Activated CD8-positive, alpha-beta T cell treated with anti-CD3 and anti-CD28 coated beads for 36 hours (primary cell): ENCODE results near the gene OLFM2. TPM values are rescaled to one million over a fixed set of nuclear protein-coding genes. Genes with fewer than 3 reads are reported as not detected.

Experiments
- ATAC-seq: fragments of 200-7000 bp; cut with Tn5 transposase; one replicate; pipeline ENCODE4 v1.10.0; 2021; ENCODE audit warnings: mild to moderate bottlenecking, moderate library complexity
- CTCF ChIA-PET: fragments of 350-600 bp; sonication (Branson Sonifier 250); formaldehyde crosslinking; loops from one replicate; lab custom pipeline; 2021; ENCODE audit warnings: antibody characterized with exemption; lab: Charles Lee
- POLR2A ChIA-PET: fragments of 350-600 bp; sonication (Branson Sonifier 250); formaldehyde crosslinking; loops from one replicate; lab custom pipeline; 2021; ENCODE audit warnings: antibody characterized with exemption; lab: Charles Lee
- DNase-seq: peaks from one replicate; pipeline ENCODE4 v3.0.0-alpha.2; 2020
- H3K27ac Mint-ChIP-seq: one replicate; pipeline ENCODE4 v1.8.0; 2021; ENCODE audit warnings: mild to moderate bottlenecking, mixed read lengths
- H3K27me3 Mint-ChIP-seq: one replicate; pipeline ENCODE4 v1.8.0; 2021; ENCODE audit warnings: mixed read lengths
- H3K36me3 Mint-ChIP-seq: one replicate; pipeline ENCODE4 v1.8.0; 2021; ENCODE audit warnings: low read depth, mixed read lengths
- H3K4me1 Mint-ChIP-seq: one replicate; pipeline ENCODE4 v1.8.0; 2021; ENCODE audit warnings: low read depth, mixed read lengths
- H3K4me3 Mint-ChIP-seq: one replicate; pipeline ENCODE4 v1.8.0; 2021; ENCODE audit warnings: mild to moderate bottlenecking, moderate library complexity, mixed read lengths
- H3K9me3 Mint-ChIP-seq: one replicate; pipeline ENCODE4 v1.8.0; 2021; ENCODE audit warnings: mixed read lengths
- CTCF ChIP-seq: fragments of 200-600 bp; IDR thresholded peaks from one replicate; pipeline ENCODE4 v1.8.0; 2022; ENCODE audit warnings: antibody characterized with exemption, mild to moderate bottlenecking
- intact Hi-C: fragments of 100-400 bp; cut with micrococcal nuclease; formaldehyde crosslinking; loops from one replicate; pipeline ENCODE4 v1.10.0; 2022
- total RNA-seq, 2 experiments: library from RNA; stranded (reverse); gene quantifications; one replicate each; pipeline ENCODE4 v1.2.3, GENCODE V29; 2021

OLFM2 gene
- total RNA-seq, 2 experiments from 2014 or later = 2.7 to 3.2 TPM

DNA sequence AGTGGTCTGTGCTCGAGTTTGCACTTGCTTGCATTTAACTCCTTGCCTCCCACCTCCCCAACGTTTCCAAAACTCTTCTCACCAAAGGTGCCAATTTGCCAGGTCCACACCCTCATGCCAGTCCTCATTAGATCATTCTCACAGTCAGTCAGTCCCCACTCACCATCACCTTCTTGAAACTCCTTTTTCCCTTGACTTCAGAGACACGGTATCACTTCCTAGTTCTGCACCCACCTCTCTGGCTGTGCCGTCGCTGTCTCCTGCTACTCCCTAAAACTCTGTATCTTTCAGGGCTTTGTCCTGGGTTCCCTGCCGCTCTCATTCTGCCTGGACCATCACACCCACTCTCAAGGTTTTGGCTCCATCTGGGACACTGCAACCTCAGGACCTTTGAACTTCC, 19.6 kb downstream of the OLFM2 start:
- no peak overlapping the region for H3K4me3 Mint-ChIP-seq
- ATAC-seq (no peak), DNase-seq (no peak)
- CTCF ChIA-PET = interaction anchor here (1.8 kb wide), 1 partner anchor 83 kb away, joined by 5 read pairs; no protein-coding TSS in a partner anchor
- H3K9me3 Mint-ChIP-seq = no peaks in the 10 kb centered on the region
- POLR2A ChIA-PET = no interaction called here
- peaks cover 3% of the 10 kb centered on the region for H3K4me1 Mint-ChIP-seq
- H3K27ac Mint-ChIP-seq = no peak overlapping the region
- no peaks in the 10 kb centered on the region for H3K36me3 Mint-ChIP-seq
- H3K27me3 Mint-ChIP-seq = peaks cover 22% of the 10 kb centered on the region
- TF ChIP-seq CTCF = no peak
- intact Hi-C loops = no loop called here

DNA sequence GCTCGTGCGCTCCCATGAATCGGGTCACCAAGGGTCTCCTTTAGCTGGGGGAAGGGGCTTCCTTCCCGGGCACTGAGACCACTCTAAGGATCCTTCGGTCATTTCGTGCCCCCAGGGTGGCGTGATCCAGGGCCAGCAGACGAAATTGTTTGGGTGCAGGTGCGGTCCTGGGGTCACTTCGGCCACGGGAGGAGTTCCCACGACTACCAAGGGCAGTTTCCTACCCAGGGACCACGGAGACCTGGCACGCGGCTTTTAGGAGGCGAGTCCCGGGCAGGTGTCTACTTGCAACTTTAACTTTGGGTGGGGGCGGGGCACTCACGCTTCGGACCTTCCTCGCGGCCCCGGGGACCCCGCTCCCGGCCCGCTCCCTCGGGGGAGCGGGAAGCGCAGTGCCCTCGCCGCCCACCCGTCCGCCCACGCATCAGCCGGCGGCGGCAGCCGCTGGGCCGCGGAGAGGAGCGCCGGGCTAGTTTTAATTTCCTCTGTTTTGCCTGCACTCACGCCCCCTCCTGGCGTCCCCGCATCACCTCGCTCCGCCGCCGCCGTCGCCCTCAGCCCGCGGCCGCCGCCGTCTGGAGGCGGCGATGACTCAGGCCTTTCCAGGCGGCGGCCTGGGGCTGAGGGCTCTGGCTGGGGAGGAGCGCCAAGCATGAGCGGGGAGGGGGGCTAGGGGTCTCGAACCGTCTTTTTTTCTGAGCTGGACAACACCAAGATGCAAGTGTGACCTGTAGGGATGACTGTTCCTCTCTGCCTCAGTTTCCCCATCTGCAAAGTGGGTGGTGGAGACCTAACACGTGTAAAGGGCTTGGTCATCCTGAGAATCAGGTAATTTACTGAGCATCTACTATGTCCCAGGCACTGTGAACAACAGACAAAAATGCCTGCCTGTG, 21.8 kb downstream of the OLFM2 start:
- H3K4me3 Mint-ChIP-seq = peak overlapping the region; percentile 62
- H3K27me3 Mint-ChIP-seq = peaks cover 19% of the 10 kb centered on the region
- peaks cover 3% of the 10 kb centered on the region for H3K4me1 Mint-ChIP-seq
- CTCF ChIA-PET = interaction anchor here (0.7 to 1.0 kb wide), 2 partner anchors 14 to 69 kb away, joined by 3 read pairs; no protein-coding TSS in a partner anchor
- no peaks in the 10 kb centered on the region for H3K36me3 Mint-ChIP-seq
- POLR2A ChIA-PET = no interaction called here
- ATAC-seq (peak; percentile 95), DNase-seq (peak; percentile 90)
- H3K9me3 Mint-ChIP-seq = no peaks in the 10 kb centered on the region
- intact Hi-C loops = no loop called here
- H3K27ac Mint-ChIP-seq = no peak overlapping the region
- peak; percentile 45 for TF ChIP-seq CTCF

- Mint-ChIP-seq H3K9me3 (no peaks in the 10 kb centered on the region), H3K4me1 (peaks cover 3% of the 10 kb centered on the region), H3K4me3 (peak overlapping the region; percentile 62), H3K36me3 (no peaks in the 10 kb centered on the region), H3K27me3 (peaks cover 21% of the 10 kb centered on the region), H3K27ac (no peak overlapping the region)
- intact Hi-C loops = no loop called here
- no peak for DNase-seq
- ATAC-seq = no peak
- no peak for TF ChIP-seq CTCF
- ChIA-PET POLR2A (no interaction called here), CTCF (no interaction called here)
These were observed 22.4 kb downstream of the OLFM2 start for GRCh38 chr19:9914001-9914314.

GRCh38 chr19:9913237-9914000, 22.9 kb downstream of the OLFM2 start:
- intact Hi-C loops = no loop called here
- no peak for TF ChIP-seq CTCF
- Mint-ChIP-seq H3K36me3 (no peaks in the 10 kb centered on the region), H3K27ac (no peak overlapping the region), H3K4me1 (peaks cover 3% of the 10 kb centered on the region), H3K27me3 (peaks cover 17% of the 10 kb centered on the region), H3K4me3 (peak overlapping the region; percentile 45), H3K9me3 (no peaks in the 10 kb centered on the region)
- ChIA-PET CTCF (no interaction called here), POLR2A (no interaction called here)
- peak; percentile 21 for DNase-seq
- ATAC-seq = no peak
